Kidney (tissue), 14 donors: ENCODE data around the gene SNRPA1. TPM values are rescaled to one million over a fixed set of nuclear protein-coding genes. Genes with fewer than 3 reads are reported as not detected.
A peak's percentile ranks its signal among the peaks of the same experiment; 100 is the strongest.

Experiments
- DNase-seq, 5 donors: peaks; one replicate each; pipeline ENCODE4 v3.0.0-alpha.2; 2013 to 2020
- FAIRE-seq: peaks from 2 replicates; lab custom pipeline; 2012; peaks lifted over from hg19 to GRCh38; lab: Jason Lieb, UNC
- H3K27ac ChIP-seq, 2 donors: one replicate each; pipeline ENCODE4 v1.7.0; 2013; ENCODE audit warnings: low read depth in 2 of 2, low read length in 2 of 2, inconsistent platforms in 1 of 2
- H3K27me3 ChIP-seq: one replicate; pipeline ENCODE4 v1.7.1; 2013; ENCODE audit warnings: low read length, inconsistent platforms; ENCODE audit not compliant: control insufficient read depth, insufficient read depth
- H3K36me3 ChIP-seq, 3 donors: one replicate each; pipeline versions ENCODE4 v1.7.0 to v1.7.1; 2013; ENCODE audit warnings: low read length in 3 of 3, control low read depth in 1 of 3, inconsistent platforms in 1 of 3; ENCODE audit not compliant: insufficient read depth in 3 of 3, control insufficient read depth in 2 of 3
- H3K4me1 ChIP-seq, 3 donors: one replicate each; pipeline versions ENCODE4 v1.7.0 to v1.7.1; 2013; ENCODE audit warnings: low read length in 3 of 3, inconsistent platforms in 1 of 3, low read depth in 1 of 3; ENCODE audit not compliant: control insufficient read depth in 2 of 3, insufficient read depth in 2 of 3
- H3K4me3 ChIP-seq, 3 donors: one replicate each; pipeline versions ENCODE4 v1.7.0 to v1.8.1; 2013; ENCODE audit warnings: low read length in 3 of 3, control low read depth in 1 of 3, inconsistent platforms in 1 of 3
- H3K9ac ChIP-seq, 3 donors: one replicate each; pipeline versions ENCODE4 v1.7.0 to v1.7.1; 2013; ENCODE audit warnings: low read length in 3 of 3, control low read depth in 1 of 3, inconsistent platforms in 1 of 3
- H3K9me3 ChIP-seq, 3 donors: one replicate each; pipeline versions ENCODE4 v1.7.0 to v1.7.1; 2013; ENCODE audit warnings: low read length in 3 of 3, control low read depth in 1 of 3, inconsistent platforms in 1 of 3; ENCODE audit not compliant: control insufficient read depth in 2 of 3, insufficient read depth in 1 of 3
- intact Hi-C: fragments of 100-400 bp; cut with DNase I; formaldehyde crosslinking; loops from one replicate; pipeline ENCODE4 v1.11.1; 2022
- polyA plus RNA-seq: library from polyadenylated mRNA; stranded (reverse); fragments of 350-450 nt; fragmentation: Illumina TruSeq; extraction: RNeasy Lipid Tissue Mini Kit (QIAGEN cat#74804); gene quantifications from one replicate; pipeline ENCODE4 v1.2.3, GENCODE V29; 2014; ENCODE audit warnings: low read depth, low replicate concordance; ENCODE audit not compliant: insufficient read depth
- total RNA-seq: library from RNA; stranded (reverse); fragmentation: NEBNext Ultra II Directional; extraction: Animal tissue kit (Norgen Biotek cat#: 25700); gene quantifications from one replicate; pipeline ENCODE4 v1.2.1, GENCODE V29; 2021
- TF ChIP-seq, protein P1 (sequence below): IDR thresholded peaks from 3 replicates; pipeline ENCODE4 v1.5.1; 2012; ENCODE audit warnings: mild to moderate bottlenecking, moderate library complexity, borderline replicate concordance; ENCODE audit not compliant: insufficient read depth; ENCODE audit errors: extremely low read depth
- donor health status: control.
- donor health status: control.
- donor health status: control.
- donor health status: control.
- donor health status: control.
- donor health status: DM: yes; HTN: yes; CAD: no.
- donor health status: Normal renal cell carcinoma (clear cell type).

Gene SNRPA1
- total and polyA plus RNA-seq, 2 donors from 2014 or later = 40.0 to 44.9 TPM

- H3K27ac ChIP-seq = no peak overlapping the region
- no peaks in the 10 kb centered on the region for H3K27me3 ChIP-seq
- no peaks in the 10 kb centered on the region for H3K36me3 ChIP-seq
- peak in 1 of 5 donors; percentile 13 for DNase-seq
- no peaks in the 10 kb centered on the region for H3K9me3 ChIP-seq
- H3K9ac ChIP-seq = no peak overlapping the region
- no peak for FAIRE-seq
- no peaks in the 10 kb centered on the region for H3K4me1 ChIP-seq
- intact Hi-C loops = no loop called here
- TF ChIP-seq, protein P1, sequence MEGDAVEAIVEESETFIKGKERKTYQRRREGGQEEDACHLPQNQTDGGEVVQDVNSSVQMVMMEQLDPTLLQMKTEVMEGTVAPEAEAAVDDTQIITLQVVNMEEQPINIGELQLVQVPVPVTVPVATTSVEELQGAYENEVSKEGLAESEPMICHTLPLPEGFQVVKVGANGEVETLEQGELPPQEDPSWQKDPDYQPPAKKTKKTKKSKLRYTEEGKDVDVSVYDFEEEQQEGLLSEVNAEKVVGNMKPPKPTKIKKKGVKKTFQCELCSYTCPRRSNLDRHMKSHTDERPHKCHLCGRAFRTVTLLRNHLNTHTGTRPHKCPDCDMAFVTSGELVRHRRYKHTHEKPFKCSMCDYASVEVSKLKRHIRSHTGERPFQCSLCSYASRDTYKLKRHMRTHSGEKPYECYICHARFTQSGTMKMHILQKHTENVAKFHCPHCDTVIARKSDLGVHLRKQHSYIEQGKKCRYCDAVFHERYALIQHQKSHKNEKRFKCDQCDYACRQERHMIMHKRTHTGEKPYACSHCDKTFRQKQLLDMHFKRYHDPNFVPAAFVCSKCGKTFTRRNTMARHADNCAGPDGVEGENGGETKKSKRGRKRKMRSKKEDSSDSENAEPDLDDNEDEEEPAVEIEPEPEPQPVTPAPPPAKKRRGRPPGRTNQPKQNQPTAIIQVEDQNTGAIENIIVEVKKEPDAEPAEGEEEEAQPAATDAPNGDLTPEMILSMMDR = no peak
- H3K4me3 ChIP-seq = no peak overlapping the region
Measured at GRCh38 chr15:101314336-101315125, 19.5 kb upstream of the SNRPA1 start.

GRCh38 chr15:101313041-101313761, 18.2 kb upstream of the SNRPA1 start:
- Histone ChIP-seq H3K4me3 (no peak overlapping the region), H3K9ac (no peak overlapping the region), H3K36me3 (no peaks in the 10 kb centered on the region), H3K4me1 (no peaks in the 10 kb centered on the region), H3K9me3 (no peaks in the 10 kb centered on the region), H3K27me3 (no peaks in the 10 kb centered on the region), H3K27ac (no peak overlapping the region)
- FAIRE-seq = no peak
- TF ChIP-seq, protein P1 = no peak
- intact Hi-C loops = no loop called here
- DNase-seq = peak in 1 of 5 donors; percentile 5

DNA sequence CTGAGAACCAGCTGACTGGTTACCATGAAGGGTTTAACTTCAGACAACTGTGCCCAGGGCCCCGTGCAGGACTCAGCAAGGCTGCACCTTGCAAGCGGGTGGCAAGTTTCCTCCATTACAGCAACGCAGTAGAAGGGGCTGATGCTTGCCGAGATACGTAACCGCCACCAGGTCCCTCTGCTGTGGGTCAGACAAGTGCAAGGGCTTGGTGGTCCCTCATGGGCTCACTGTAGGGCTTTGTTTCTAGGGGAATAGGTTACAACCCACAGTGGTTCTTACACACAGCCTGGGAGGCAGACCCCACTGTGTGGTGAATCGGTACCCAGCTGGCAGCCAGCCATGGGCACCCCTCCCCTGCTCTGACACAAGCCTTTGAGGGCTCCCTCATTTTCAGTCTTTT, 15.5 kb upstream of the SNRPA1 start:
- intact Hi-C loops = no loop called here
- H3K9ac ChIP-seq = no peak overlapping the region
- H3K27ac ChIP-seq = no peak overlapping the region
- DNase-seq (peak in 2 of 5 donors; percentile 12 to 35), FAIRE-seq (no peak)
- no peaks in the 10 kb centered on the region for H3K36me3 ChIP-seq
- no peaks in the 10 kb centered on the region for H3K27me3 ChIP-seq
- TF ChIP-seq, protein P1 = no peak
- H3K9me3 ChIP-seq = no peaks in the 10 kb centered on the region
- H3K4me3 ChIP-seq = no peak overlapping the region
- no peaks in the 10 kb centered on the region for H3K4me1 ChIP-seq
